ENCODE data around the gene SGPL1.

- TF ChIP-seq POLR2AphosphoS5 (IDR thresholded peaks at IDR 0.05; ENCODE audit: low read depth, low read length) (no peak), POLR2A (IDR thresholded peaks at IDR 0.05; ENCODE audit: low read depth, low read length) (no peak), SPI1 (IDR thresholded peaks at IDR 0.05; ENCODE audit: low read depth, low read length) (no peak), TAF1 (IDR thresholded peaks at IDR 0.05; ENCODE audit: low read depth, low read length) (no peak), PAX5 (IDR thresholded peaks at IDR 0.05; ENCODE audit: insufficient read depth, low read length, severe bottlenecking) (no peak)
Measured at GRCh38 chr10:70780772-70781171, 35.0 kb upstream of the SGPL1 start.

All from GM12891 (cell line).